HepG2 (cell line): Measurements from ENCODE around the gene RAB17. TPM values are rescaled to one million over a fixed set of nuclear protein-coding genes. Genes with fewer than 3 reads are reported as not detected.
A peak's percentile ranks its signal among the peaks of the same experiment; 100 is the strongest.

Experiments
- AGO1 ChIP-seq: fragments of 200-400 bp; formaldehyde crosslinking; IDR thresholded peaks from 2 replicates; pipeline ENCODE4 v1.6.1; 2017; ENCODE audit warnings: mild to moderate bottlenecking, low read depth, low read length, moderate library complexity; ENCODE audit not compliant: poor library complexity, severe bottlenecking
- CEBPB ChIP-seq: IDR thresholded peaks from 2 replicates; pipeline ENCODE4 v1.6.1; 2011; ENCODE audit warnings: low read depth, low read length, improper control_type of control experiment, borderline replicate concordance
- DNMT1 ChIP-seq: sonication (generic); formaldehyde crosslinking; IDR thresholded peaks from 2 replicates; pipeline ENCODE4 v1.5.1; 2020; ENCODE audit warnings: mild to moderate bottlenecking, missing genetic modification reagents
- ELF1 ChIP-seq: sonication (generic); formaldehyde crosslinking; IDR thresholded peaks from 2 replicates; pipeline ENCODE4 v1.4.0; 2020; ENCODE audit warnings: missing genetic modification reagents
- NFE2L2 ChIP-seq: fragments of 150-350 bp; IDR thresholded peaks from 2 replicates; pipeline ENCODE4 v1.6.1; 2014; ENCODE audit warnings: low read length
- PAWR ChIP-seq: sonication (generic); formaldehyde crosslinking; IDR thresholded peaks from 2 replicates; pipeline ENCODE4 v1.4.0; 2020; ENCODE audit warnings: missing genetic modification reagents, mild to moderate bottlenecking, borderline replicate concordance
- SOX13 ChIP-seq, 3 experiments: fragments of 450-650 bp in 1 of 3; sonication (generic) in 1 of 3; formaldehyde crosslinking in 1 of 3; IDR thresholded peaks in 2 of 3; conservative IDR thresholded peaks in 1 of 3; 2 replicates each; pipeline versions ENCODE4 v1.5.0 to v1.6.1; 2016 to 2020; ENCODE audit warnings: antibody characterized with exemption in 1 of 3, mild to moderate bottlenecking in 1 of 3, missing compliant biosample characterization in 1 of 3, missing genetic modification reagents in 1 of 3, moderate library complexity in 1 of 3
- SP1 ChIP-seq, 2 experiments: fragments of 450-650 bp in 1 of 2; sonication (generic) in 1 of 2; formaldehyde crosslinking in 1 of 2; IDR thresholded peaks; 2 replicates each; pipeline versions ENCODE4 v1.4.0 to v1.6.1; 2016 to 2020; ENCODE audit warnings: missing genetic modification reagents in 1 of 2
- ZNF616 ChIP-seq: sonication (generic); formaldehyde crosslinking; IDR thresholded peaks from 2 replicates; pipeline ENCODE4 v1.5.0; 2020; ENCODE audit warnings: low read depth, mild to moderate bottlenecking, missing genetic modification reagents
- ZNF749 ChIP-seq: sonication (generic); formaldehyde crosslinking; IDR thresholded peaks from 2 replicates; pipeline ENCODE4 v1.8.0; 2022; ENCODE audit warnings: mild to moderate bottlenecking, missing genetic modification reagents, moderate library complexity, borderline replicate concordance
- ZNF768 ChIP-seq: sonication (generic); formaldehyde crosslinking; IDR thresholded peaks from 2 replicates; pipeline ENCODE4 v1.4.0; 2020; ENCODE audit warnings: missing genetic modification reagents
- ZNF777 ChIP-seq: sonication (generic); formaldehyde crosslinking; IDR thresholded peaks from 2 replicates; pipeline ENCODE4 v1.4.0; 2020; ENCODE audit warnings: missing genetic modification reagents
- polyA plus RNA-seq, 8 experiments: library from polyadenylated mRNA; depleted of rRNA in 3 of 8; stranded (reverse) in 7 of 8; unstranded in 1 of 8; fragments of >200 nt; fragmentation: Illumina TruSeq in 4 of 8; extraction: Trizol in 4 of 8; gene quantifications; 2 replicates each; pipeline versions ENCODE4 v1.2.1 to v1.2.3, GENCODE V29; 2011 to 2016; ENCODE audit warnings: low read depth in 4 of 8, missing spikeins in 1 of 8, mixed read lengths in 1 of 8; ENCODE audit not compliant: insufficient read depth in 1 of 8
- total RNA-seq, 5 experiments: library from RNA; depleted of rRNA; stranded (reverse); fragments of >200 nt; fragmentation: Illumina TruSeq; extraction: Trizol; gene quantifications; 2 replicates each; pipeline ENCODE4 v1.2.3, GENCODE V29; 2016; ENCODE audit warnings: low read depth in 1 of 5
- TF ChIP-seq, protein P1 (sequence below): sonication (generic); formaldehyde crosslinking; IDR thresholded peaks from 2 replicates; pipeline ENCODE4 v1.8.1; 2022; ENCODE audit warnings: low read depth, mild to moderate bottlenecking, missing genetic modification reagents
- TF ChIP-seq, protein P2 (sequence below): IDR thresholded peaks from 2 replicates; pipeline ENCODE4 v1.6.1; 2016; ENCODE audit warnings: low read depth, borderline replicate concordance
- TF ChIP-seq, protein P3 (sequence below): fragments of 450-650 bp; IDR thresholded peaks from 2 replicates; pipeline ENCODE4 v1.6.1; 2017; ENCODE audit warnings: mild to moderate bottlenecking
- TF ChIP-seq, protein P4 (sequence below): sonication (generic); formaldehyde crosslinking; IDR thresholded peaks from 2 replicates; pipeline ENCODE4 v1.8.1; 2023; ENCODE audit warnings: mild to moderate bottlenecking, inconsistent platforms, moderate library complexity, missing genetic modification reagents, borderline replicate concordance
- TF ChIP-seq, protein P5 (sequence below): IDR thresholded peaks from 2 replicates; pipeline ENCODE4 v1.6.1; 2018; ENCODE audit warnings: missing genetic modification reagents, mild to moderate bottlenecking, missing compliant biosample characterization

Gene RAB17
- total and polyA plus RNA-seq, 2 of the 13 experiments (the other 11 are each of a cell fraction or from before 2014, with no cell fraction given), result 68.0 to 124 TPM

DNA sequence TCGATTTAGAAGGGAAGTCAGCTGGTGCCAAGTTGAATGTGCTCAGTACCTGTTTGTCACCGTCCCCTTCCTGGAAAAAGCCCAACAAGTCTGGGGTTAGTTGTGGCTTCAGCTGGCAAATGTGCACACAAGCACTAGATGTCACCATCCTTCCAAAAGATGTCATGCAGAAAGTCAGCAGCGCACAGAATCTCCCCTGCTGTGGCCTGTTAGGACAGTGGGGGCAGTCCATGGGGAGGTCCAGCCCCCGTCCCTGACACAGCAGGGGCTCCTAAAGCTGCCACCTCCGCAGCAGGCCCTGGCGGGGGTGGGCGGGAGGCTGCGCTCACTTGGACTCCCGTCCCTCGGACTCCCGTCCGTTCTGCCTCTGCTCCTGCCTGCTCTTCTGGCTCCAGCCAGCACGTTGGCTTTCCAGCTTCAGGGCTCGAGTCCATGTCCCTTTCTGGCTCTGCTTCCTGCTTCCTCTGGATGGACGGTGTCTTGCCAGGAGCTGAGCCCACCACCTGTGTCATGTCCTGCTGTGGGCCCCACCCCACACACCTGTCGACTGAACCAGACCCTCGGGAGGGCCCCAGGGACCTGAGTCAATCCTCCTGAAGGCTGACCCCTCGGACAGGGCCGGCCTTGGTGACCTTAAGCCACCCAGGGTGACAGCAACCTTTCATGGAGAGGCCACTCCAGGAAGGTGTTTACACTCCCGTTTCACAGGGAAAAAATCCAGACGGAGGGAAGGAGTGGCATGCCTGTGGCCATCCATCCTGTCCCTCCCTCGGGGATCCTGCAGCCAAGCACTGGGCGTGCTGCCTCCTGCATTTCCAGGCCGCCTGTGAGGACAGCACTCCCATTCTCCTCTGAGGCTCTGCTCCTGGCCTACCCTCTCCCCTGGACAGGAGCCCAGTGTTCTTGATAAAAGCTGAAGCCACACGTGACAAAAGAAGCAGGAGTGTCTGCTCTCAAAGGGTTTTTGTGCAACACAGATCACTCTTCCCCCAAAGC lies 8.5 kb downstream of the RAB17 start (continued):
- TF ChIP-seq PAWR (CRISPR knock-in tag) (no peak), CEBPB (no peak), AGO1 (peak; percentile 56), ELF1 (CRISPR knock-in tag) (no peak), ZNF616 (CRISPR knock-in tag) (no peak), ZNF749 (CRISPR knock-in tag) (peak; percentile 34; the same call in 1 of the 2 replicates), ZNF768 (CRISPR knock-in tag) (no peak), NFE2L2 (no peak), SOX13 (IDR thresholded peaks at IDR 0.05) (no peak), SOX13 (CRISPR knock-in tag; conservative IDR thresholded peaks at IDR 0.05 in 1 of 2, IDR thresholded peaks at IDR 0.05 in 1 of 2) (peak in 1 of 2 experiments; percentile 38; a peak in 1 of 4 replicates), ZNF777 (CRISPR knock-in tag) (peak; percentile 61), DNMT1 (no peak), SP1 (IDR thresholded peaks at IDR 0.05) (no peak), SP1 (CRISPR knock-in tag; IDR thresholded peaks at IDR 0.05) (no peak)
- TF ChIP-seq, protein P1, sequence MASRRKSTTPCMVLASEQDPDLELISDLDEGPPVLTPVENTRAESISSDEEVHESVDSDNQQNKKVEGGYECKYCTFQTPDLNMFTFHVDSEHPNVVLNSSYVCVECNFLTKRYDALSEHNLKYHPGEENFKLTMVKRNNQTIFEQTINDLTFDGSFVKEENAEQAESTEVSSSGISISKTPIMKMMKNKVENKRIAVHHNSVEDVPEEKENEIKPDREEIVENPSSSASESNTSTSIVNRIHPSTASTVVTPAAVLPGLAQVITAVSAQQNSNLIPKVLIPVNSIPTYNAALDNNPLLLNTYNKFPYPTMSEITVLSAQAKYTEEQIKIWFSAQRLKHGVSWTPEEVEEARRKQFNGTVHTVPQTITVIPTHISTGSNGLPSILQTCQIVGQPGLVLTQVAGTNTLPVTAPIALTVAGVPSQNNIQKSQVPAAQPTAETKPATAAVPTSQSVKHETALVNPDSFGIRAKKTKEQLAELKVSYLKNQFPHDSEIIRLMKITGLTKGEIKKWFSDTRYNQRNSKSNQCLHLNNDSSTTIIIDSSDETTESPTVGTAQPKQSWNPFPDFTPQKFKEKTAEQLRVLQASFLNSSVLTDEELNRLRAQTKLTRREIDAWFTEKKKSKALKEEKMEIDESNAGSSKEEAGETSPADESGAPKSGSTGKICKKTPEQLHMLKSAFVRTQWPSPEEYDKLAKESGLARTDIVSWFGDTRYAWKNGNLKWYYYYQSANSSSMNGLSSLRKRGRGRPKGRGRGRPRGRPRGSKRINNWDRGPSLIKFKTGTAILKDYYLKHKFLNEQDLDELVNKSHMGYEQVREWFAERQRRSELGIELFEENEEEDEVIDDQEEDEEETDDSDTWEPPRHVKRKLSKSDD (CRISPR knock-in tag), result no peak
- TF ChIP-seq, protein P2, sequence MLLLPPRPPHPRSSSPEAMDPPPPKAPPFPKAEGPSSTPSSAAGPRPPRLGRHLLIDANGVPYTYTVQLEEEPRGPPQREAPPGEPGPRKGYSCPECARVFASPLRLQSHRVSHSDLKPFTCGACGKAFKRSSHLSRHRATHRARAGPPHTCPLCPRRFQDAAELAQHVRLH, result no peak; the same call in 1 of the 2 replicates
- TF ChIP-seq, protein P3, sequence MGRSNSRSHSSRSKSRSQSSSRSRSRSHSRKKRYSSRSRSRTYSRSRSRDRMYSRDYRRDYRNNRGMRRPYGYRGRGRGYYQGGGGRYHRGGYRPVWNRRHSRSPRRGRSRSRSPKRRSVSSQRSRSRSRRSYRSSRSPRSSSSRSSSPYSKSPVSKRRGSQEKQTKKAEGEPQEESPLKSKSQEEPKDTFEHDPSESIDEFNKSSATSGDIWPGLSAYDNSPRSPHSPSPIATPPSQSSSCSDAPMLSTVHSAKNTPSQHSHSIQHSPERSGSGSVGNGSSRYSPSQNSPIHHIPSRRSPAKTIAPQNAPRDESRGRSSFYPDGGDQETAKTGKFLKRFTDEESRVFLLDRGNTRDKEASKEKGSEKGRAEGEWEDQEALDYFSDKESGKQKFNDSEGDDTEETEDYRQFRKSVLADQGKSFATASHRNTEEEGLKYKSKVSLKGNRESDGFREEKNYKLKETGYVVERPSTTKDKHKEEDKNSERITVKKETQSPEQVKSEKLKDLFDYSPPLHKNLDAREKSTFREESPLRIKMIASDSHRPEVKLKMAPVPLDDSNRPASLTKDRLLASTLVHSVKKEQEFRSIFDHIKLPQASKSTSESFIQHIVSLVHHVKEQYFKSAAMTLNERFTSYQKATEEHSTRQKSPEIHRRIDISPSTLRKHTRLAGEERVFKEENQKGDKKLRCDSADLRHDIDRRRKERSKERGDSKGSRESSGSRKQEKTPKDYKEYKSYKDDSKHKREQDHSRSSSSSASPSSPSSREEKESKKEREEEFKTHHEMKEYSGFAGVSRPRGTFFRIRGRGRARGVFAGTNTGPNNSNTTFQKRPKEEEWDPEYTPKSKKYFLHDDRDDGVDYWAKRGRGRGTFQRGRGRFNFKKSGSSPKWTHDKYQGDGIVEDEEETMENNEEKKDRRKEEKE, result no peak
- TF ChIP-seq, protein P4, sequence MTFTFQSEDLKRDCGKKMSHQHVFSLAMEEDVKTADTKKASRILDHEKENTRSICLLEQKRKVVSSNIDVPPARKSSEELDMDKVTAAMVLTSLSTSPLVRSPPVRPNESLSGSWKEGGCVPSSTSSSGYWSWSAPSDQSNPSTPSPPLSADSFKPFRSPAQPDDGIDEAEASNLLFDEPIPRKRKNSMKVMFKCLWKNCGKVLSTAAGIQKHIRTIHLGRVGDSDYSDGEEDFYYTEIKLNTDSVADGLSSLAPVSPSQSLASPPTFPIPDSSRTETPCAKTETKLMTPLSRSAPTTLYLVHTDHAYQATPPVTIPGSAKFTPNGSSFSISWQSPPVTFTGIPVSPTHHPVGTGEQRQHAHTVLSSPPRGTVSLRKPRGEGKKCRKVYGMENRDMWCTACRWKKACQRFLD (CRISPR knock-in tag), result peak; percentile 74; the same call in 1 of the 2 replicates
- TF ChIP-seq, protein P5, sequence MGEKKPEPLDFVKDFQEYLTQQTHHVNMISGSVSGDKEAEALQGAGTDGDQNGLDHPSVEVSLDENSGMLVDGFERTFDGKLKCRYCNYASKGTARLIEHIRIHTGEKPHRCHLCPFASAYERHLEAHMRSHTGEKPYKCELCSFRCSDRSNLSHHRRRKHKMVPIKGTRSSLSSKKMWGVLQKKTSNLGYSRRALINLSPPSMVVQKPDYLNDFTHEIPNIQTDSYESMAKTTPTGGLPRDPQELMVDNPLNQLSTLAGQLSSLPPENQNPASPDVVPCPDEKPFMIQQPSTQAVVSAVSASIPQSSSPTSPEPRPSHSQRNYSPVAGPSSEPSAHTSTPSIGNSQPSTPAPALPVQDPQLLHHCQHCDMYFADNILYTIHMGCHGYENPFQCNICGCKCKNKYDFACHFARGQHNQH, result peak; percentile 77; the same call in 1 of the 2 replicates
